ENCODE data around the gene UQCC2.

The UQCC2 gene

DNA sequence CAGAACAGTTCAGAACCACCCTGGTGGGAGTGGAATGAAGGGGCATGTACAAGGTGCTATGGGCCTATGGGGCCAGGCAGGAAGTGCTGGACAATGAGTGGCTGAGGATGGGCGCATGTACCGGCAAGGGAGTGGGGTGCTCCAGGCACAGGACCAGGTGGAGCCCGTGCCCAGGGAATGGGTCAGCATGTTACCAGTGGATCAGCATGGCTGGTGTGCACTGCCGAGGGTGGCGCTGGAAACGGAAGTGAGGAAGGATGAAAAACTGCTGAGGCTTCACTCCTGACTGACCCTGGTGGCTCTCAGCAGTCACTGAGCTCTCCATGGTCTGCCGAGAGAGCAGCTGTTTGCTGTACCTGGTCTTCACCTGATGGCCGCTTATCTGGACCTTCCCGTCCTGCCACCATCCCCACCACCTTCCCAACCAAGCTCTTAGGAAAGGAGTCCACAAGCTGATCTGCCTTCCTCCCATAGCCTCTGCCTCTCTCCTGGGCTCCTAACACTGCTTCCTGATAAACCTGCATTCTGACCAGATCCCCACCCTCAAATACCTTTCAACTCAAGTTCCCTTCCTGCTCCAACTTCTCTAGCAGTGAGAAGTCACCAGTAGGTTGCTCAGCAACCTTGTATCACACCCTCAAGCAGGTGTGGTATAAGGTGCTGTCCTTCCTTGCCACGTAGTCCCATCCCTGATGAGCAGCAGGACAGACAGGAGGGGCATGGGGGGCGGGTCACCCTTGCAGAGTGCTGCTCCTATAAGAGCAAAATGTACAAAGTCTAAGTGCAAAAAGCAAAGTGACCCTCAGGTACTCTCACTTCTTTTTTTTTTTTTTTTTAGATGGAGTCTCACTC lies 7.1 kb downstream of the UQCC2 start:
- DNase-seq = no peak

DNA sequence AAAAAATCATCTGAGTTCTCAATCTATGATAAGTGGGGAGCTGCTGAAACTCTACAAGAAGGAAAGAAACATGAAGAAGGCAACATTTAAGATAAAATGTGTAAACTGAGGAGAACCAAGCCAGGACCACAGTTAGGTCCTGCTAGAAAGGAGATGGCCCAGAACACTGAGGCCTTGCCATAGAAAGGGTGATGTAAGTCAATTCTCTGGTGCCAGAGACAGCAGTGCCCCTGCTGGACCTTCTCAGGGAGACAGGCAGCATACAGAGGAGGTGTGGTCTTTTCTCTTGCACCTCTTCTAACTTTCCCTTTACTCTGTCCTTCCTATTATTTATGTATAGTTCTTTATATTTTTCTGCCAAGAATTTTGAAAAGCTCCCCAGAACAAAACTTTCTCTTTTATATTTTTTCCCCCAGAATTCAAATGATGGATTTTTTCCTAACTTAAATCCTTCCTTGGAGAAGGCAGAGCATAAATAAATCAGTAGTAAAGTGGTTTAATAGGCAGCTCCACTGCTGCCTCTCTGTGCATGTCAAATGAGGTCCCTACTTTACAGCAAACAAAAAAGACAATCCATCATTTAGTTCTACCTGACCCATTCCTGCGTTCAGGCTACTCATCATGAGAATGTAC lies 9.0 kb downstream of the UQCC2 start:
- DNase-seq = peak; percentile 49

DNA sequence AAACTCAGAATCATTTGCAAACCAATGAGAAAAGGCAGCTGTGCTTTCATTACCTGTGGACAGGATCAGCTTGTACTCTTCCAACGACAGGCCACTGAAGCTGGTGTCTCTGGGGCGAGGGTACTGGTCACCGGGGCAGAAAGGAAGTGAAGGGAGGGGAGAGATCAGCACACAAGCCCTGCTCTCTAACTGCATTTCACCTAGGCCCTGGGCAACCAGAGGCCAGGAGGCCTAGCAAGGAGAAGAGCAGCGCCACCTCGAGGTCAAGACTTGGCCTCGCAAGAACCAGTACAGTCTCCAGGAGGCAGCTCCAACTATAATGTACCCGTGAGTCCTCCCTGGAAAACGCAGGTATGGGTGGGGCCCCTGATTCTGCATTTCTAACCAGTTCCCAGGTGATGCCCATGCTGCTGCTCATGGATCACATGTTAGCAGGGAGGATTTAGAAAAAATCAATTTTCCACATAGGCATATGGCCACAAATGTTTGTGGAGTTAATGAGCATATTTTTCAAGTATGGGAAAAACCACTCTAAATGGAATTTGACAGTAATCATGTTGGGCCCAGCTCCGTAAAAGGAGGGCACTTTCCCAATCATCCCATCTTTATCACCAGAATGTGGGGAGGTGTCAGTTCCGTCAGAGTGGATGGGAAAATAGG lies 11.0 kb downstream of the UQCC2 start:
- peak; percentile 77 for DNase-seq

DNA sequence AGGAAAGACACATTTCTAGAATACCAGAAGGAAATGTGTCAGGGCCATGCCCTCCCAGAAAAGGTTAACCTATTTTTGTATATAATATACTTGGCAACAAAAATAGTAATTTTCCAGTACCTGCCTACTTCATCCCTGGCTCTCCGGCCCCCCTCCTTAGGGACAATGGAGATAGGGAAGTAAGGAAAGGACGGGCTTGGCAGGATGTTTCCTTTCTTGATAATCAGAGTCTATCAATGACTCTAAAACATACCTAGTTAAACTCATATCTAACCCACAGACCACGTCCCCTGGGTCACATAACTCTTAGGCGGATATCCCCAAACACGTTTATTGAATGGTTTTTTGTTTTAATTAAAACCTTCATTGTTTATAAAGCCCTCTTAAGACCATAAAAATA lies 11.8 kb downstream of the UQCC2 start:
- no peak for DNase-seq

DNA sequence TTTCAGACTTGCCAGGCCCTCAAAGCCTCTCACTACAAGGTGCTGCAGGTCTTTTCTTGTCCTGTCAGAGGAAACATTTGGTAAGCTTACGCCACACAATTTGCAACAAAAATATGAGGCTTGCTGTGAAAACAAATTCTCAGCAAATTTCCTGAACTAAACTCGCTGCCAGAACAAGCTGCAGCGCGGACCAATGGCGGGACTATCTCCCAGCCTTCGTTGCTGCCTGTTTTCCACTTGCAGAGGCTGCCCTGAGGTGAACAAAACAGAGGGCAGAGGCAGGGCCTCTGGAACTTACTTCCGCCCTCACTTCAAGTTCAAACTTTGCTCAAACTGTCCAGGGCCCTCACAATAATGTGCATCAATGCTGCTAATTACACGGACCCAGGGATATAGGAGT lies 12.4 kb downstream of the UQCC2 start:
- DNase-seq = no peak

DNA sequence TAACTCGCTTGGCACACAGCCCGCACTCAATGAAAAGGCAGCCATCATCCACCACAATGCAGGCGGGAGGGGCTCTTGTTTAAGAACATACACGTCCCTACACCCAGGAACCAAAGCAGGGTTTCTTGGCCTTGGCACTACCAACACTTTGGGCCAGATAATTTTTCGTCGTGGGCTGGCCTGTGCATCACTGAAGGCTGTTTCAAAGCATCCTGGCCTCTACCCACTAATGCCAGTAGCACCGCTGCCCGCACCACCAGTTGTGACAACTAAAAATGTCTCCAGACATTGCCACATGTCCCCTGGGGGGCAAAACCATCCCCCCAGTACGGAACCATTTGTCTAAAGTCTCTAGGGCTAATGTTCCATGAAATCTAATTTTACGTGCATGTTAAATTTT lies 13.0 kb downstream of the UQCC2 start:
- DNase-seq = no peak

DNA sequence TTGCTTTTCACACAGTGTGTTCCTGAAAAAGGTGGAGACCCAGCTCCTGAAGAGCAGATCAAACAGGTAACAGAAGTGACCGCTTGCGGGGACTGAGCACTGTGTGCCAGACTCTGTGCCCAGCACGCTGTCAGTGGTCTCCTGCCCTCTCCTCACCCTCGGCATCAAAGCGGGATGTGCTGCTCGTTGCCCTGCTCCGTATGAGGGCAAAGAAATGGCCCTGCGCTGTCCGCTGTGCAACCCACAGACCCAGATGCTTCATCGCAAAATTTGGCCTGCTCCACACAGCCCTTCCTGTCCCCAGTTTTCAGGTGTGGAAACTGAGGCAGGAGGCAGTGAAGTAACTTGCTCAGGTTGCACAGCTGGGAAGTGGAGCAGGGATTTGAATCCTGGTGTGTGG lies 13.7 kb downstream of the UQCC2 start:
- DNase-seq = no peak

DNA sequence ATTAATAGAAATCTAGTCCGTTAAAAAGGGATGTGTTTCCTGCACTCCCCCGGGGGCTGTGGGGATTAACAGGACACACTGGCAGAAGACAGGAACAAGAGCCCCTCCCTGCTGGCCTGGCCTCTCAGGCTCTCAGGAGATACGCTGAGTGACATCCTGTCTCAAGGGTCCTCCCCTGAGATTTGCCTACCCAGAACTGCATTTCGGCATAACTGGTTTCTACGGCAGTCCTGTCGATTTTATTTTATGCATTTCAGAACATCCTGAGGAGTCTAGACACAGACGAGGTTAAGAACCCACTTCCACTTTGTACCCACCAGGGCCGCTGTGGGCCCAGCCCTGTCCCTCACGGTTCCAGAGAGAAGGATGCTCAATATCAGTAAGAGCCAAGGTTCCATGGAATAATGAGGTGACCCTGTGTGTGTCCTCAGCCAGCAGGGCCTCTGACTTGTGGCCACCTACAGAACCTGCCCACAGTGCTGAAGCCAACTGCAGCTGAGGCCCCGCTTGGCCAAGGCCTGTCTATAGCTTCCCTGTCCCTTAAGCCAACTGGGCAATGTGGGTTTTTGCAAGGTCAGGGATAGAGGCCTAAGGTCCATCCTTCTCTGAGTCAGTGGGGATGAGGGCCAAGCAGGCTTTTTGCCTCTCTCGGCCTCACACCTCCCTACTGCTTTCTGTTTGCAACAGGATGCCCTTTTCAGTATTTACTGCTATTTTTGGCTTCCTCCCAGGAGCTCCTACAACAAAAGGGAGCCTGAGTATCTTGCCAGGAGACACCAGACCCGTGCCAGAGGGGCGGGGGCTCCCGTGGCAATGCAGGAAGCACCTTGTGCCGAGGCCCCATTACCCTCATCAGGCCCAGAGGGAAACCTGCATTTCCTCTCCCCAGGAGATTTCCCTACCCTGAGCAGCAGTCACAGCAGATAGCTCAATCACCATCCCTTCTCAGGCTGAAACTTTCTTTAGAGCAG lies 14.7 kb downstream of the UQCC2 start:
- DNase-seq = peak; percentile 35

DNA sequence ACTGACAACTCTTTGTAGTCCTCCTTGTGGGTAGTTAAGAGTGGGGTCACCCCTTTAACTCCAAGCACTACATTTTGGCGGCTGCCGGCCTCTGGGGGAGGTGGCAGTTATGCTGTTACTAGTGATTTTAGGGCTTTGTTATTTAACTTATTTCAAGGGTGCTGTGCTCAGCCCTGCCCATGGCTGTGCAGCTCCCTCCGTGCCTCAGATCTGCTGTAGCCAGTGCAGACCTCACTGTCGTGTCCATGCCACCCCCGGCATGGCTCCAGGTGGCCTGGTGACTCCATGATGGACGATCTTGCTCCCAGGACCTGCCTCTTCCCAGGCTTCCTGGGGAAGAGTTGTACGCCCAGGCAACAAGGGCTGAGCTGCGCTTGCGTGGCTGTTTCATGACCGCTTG lies 15.4 kb downstream of the UQCC2 start:
- no peak for DNase-seq

DNA sequence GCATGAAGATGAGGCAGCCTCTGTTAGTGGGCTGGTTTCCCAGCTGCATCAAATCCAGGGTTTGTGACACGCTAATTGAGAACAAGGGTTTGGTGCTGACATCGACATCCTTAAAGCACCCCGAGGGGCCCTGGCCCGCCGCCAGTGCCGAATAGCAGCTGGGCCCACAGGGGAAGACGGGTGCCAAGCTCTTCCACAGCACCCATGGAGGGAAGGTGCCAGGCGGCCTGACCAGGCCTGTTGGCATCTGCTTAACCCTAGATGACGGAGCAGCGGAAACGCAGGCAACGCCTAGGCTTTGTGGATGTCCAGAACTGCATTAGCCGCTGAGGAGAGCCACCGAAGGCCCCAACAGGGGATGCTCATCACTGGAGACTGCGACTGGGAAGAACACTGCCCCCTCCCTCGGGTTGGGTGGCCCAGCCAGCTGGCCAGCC lies 16.0 kb downstream of the UQCC2 start:
- no peak for DNase-seq

DNA sequence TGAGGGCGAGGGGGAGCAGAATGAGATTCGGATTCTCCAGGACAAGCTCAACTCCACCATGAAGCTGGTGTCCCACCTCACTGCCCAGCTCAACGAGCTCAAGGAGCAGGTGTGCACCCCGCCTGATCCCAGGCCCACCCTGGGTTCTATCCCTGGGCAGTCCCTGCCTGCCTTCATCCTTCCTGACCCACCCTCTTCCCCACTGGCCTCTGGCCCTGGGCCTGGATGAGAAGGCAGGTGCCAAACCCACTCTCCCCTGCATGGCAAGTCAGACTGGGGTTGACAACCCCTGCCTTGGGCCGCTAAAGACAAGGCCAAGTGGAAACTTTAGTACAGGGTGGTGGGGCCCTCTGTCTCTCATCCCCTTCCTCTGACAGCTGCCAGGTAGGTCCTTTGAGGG lies 16.5 kb downstream of the UQCC2 start:
- no peak for DNase-seq

DNA sequence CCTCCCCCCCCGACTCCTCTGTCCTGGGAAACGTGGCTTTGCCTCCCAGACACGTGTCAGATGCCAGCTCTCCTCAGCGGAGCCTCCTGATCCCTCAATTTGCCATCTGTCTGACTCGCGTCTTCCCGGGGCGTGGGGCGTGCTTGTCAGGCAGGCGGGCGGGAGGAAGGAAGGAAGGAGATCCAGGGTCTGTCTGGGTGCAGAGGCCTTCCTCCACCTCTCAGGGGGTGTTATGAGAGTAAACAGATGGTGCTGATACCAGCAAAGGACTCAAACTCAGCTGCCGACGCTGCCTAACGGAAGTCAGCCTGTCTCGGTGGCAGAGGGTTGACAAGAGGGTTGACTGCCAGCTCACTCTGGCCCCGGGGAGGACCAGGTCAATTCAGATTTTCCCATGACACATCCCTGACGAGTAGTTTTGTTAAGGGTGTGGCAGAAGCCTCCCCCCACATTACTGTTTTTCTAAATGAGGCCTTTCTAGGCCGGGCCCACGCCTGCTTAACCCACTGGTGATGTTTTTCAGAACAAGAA lies 17.0 kb downstream of the UQCC2 start:
- DNase-seq = peak; percentile 84

DNA sequence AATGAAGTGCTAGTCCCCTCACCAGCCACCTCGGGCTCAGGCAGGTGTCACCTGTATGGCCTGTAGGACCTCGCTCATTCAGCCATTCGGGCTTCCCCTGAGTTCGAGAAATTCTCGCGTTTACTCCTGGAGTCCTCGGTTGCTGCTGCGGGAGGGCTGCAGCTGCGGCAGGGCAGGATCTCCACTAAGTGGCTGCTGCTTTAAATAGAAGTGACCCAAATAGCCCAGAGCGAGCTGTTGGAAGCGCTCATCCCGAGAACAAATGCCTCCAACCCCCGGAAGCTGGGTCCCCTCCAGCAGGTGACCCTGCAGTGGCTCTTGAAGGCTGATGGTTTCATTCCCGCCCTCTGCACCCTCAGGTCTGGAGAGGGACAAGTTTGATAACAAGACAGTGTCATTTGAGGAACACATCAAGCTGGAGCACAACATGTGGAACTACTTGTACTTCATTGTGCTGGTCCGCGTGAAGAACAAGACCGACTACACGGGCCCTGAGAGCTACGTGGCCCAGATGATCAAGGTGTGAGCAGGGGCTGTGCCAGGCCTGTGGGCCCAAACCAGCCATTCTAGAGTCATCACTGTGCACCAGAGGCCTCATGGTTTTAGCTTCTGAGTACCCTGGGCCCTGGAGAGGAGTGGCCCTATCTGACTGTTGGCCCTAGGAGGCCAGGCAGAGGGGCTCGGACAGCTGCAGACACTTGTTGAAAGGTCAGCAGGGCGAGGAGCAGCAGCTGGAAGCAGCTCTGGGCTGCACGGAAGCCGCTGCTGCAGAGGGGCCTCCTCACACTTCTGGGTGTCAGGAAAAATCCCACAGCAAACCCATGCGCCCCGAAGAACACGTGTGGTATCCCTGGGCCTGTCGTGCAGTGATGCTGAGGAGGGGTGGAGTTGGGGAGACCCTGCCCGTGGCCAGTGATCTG lies 18.1 kb downstream of the UQCC2 start:
- DNase-seq = no peak

DNA sequence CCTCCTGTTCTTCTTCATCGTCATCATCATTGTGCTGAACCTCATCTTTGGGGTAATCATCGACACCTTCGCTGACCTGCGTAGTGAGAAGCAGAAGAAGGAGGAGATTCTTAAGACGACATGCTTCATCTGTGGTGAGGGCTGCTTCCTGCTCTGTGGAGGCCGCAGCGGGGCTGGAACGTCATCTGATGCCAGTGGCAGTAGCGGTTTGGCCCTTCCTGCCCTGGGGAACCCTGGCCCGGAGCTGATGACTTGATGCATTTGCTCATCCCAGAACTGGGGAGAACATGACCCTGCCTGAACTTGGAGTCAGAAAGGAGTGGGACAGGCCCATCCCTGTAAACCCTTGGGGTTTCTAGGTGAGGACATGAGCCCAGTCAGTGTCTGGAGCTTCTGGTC lies 18.7 kb downstream of the UQCC2 start:
- DNase-seq = peak; percentile 82

DNA sequence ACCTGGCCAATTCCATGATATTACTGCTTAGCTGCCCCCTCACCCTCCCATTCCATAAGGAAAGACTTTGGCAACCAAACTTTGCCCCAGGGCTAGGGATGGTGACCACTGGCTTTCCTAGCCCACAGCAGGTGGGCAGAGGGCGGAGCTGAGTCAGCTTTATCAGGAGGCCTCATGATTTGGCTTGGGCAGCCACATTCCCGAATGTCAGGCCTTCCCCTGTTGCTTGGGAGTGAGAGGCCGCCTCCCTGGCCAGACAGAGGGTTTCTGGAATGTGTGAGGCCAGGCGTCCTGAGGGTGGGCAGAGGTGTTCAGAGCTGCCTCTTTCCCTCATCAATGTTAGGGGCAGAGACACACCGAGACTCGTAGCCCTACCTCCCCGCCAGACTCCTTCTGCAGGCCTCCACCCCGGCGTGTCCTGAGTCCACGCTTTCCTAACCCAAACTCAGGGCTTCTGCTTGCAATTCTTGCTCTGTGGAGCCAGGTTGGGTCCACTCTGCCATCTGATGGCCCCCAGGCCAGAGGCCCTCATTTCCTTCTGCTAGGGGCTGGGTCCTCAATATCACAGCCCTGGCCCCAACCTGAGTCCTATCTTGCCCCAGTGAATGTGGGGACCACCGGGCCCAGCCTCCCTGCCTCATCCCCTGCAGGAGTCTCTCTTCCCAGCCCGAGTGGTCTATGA lies 19.3 kb downstream of the UQCC2 start:
- no peak for DNase-seq

DNA sequence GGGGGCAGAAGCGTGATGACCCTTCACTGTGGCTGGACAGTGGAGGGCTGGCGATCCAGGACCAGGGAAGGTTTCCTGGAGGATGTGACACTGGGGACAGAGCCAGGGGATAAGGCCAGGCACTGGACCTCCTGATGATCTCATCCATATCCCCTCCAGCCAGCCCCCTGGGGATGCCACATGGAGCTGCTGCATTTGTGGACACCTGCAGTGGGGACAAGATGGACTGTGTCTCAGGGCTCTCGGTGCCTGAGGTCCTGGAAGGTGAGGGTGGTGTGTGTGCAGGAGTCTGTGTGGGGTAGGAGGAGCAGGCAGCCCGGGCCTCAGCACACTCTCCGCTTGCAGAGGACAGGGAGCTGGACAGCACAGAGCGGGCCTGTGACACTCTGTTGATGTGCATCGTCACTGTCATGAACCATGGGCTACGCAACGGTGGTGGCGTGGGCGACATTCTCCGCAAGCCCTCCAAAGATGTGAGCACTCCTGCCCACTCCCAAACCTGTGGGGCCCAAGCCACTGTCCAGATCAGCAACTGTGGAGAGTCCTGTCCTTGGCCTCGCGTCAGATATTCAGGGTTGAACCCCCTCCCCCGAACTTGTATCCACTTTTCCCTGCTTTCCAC lies 19.9 kb downstream of the UQCC2 start:
- no peak for DNase-seq

DNA sequence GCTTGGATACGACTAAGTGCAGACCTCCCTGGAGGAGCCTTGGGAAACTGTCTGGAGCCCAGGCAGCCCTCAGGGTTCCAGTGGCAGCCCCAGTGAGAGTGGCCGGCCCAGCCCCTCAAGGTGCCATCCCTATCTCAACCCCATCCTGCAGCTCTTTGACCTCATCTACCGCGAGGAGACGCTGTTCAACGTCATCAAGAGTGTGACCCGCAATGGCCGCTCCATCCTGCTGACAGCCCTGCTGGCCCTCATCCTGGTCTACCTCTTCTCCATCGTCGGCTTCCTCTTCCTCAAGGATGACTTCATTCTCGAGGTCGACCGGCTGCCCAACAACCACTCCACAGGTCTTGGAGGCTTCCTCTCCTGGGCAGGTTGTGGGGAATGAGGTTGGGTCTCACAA lies 20.7 kb downstream of the UQCC2 start:
- no peak for DNase-seq

DNA sequence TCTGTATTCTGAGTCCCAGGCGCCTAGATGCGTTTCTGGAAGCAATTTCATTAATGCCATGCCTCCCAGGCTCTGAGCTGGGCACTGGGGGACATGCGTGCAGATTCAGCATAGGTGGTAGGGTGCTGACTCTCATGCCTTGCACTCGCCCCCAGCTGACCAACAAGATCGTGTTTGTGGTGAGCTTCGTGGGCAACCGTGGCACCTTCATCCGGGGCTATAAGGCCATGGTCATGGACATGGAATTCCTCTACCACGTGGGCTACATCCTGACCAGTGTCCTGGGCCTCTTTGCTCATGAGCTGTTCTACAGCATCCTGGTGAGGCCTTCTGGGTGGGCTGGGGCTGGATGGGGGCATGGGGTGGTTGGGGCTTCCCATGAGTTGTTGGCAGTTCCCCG lies 21.6 kb downstream of the UQCC2 start:
- DNase-seq = no peak

DNA sequence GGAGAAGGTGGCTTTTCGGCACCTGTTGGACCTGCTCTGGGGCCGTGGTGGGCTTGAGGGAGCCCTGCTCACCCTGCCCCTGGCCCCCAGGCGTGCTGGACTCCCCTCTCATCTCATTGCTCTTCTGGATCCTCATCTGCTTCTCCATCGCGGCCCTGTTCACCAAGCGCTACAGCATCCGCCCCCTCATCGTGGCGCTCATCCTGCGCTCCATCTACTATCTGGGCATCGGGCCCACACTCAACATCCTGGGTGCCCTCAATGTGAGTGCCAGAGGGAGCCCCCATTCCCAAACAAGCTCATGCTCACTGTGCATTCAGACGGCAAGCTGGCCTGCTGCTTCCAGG lies 22.4 kb downstream of the UQCC2 start:
- no peak for DNase-seq

DNA sequence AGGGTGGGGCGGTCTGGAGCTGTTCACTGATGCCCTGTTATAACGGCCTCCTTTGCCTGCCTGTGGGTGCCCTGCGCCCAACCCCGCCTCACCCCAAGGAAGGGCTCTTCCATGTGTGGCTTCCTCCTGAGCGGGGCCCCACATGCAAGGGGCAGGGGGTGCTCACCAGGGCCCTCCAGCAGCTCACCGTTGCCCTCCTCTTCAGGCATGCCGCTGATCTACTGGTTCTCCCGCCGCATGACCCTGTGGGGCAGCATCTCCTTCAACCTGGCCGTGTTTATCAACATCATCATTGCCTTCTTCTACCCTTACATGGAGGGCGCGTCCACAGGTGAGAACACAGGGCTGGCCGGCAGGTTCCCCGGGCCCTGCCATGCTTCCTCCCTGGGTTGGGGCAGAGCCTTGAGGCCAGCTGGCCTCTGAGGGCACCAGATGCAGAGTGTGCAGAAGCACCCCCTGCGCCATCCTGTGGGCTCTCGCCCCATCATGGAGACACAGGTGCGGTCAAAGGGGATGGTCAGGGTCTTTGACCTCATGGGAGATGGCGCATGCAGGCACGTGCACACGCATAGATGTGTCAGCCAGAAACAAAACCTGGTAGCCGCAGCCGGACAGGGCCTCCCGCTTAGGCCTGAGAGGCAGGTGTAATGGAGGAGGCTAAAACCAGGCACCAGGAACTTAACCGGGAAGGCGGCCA lies 22.9 kb downstream of the UQCC2 start:
- no peak for DNase-seq
